K562 treated with DMSO at 1 percent for 4 hours (cell line): ENCODE data around the gene CMPK2. TPM values are rescaled to one million over a fixed set of nuclear protein-coding genes. Genes with fewer than 3 reads are reported as not detected.

Experiments used
- total RNA-seq: library from RNA; unstranded; fragments of 300-600 nt; gene quantifications from 2 replicates; pipeline ENCODE4 v1.2.3, GENCODE V29; 2022; ENCODE audit not compliant: insufficient read depth

Gene CMPK2, protein sequence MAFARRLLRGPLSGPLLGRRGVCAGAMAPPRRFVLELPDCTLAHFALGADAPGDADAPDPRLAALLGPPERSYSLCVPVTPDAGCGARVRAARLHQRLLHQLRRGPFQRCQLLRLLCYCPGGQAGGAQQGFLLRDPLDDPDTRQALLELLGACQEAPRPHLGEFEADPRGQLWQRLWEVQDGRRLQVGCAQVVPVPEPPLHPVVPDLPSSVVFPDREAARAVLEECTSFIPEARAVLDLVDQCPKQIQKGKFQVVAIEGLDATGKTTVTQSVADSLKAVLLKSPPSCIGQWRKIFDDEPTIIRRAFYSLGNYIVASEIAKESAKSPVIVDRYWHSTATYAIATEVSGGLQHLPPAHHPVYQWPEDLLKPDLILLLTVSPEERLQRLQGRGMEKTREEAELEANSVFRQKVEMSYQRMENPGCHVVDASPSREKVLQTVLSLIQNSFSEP
- total RNA-seq: 19.7 and 27.6 TPM in 2 replicates

GRCh38 chr2:6865346-6866274 lies at the start of gene CMPK2:
CMPK2 (minus strand) TSS chr2:6865907; CDS start chr2:6865696, 211 bp downstream.

GRCh38 chr2:6877402-6878304 lies 11.9 kb upstream of the CMPK2 start, which contains the start of gene RSAD2:
RSAD2 (plus strand) TSS chr2:6877777; CDS start chr2:6877801, 24 bp downstream.

Other genes starting within 250 kb of the CMPK2 start
- gene RSAD2, start 11.9 kb upstream of the CMPK2 start, total RNA-seq: 0.82 TPM in 1 of 2 replicates, not detected in the other
- gene RNF144A, start 51.5 kb upstream of the CMPK2 start, total RNA-seq: 5.5 and 7.3 TPM in 2 replicates